ENCODE data around the gene SMIM36.
A peak's percentile ranks its signal among the peaks of the same experiment; 100 is the strongest.
"Not testable (repeated sequence)": the region's sequence is repeated elsewhere in the genome, so short reads cannot be mapped to it uniquely, and the experiment has no call there.

The SMIM36 gene

DNA sequence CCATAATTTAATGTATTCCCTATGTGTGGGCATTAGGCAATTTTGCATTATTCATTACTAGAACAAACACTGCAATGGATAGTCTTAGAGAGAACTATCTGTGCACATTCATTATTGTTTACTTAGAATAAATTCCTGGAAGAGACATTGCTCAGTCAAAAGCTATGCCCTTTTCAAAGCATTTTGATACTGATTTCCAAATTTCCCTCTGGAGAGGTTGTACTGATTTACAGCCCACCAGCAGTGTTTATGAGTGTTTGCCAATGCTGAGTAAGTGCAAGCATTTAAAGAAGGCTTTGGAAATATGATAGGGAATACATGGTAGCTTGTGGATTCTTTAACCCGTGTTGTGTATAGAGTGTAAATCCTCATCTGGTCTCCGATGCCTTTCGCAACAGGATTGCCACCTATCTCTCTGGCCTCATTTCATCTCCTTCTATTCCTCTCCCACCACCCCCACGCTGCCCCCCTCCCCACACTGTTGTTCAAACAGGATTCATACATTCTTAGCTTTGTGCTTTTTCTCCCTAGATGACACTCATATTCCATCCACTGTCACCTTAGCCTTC, 56.3 kb downstream of the SMIM36 start:
- peak; percentile 32 for DNase-seq (ENCODE audit: low spot score)

DNA sequence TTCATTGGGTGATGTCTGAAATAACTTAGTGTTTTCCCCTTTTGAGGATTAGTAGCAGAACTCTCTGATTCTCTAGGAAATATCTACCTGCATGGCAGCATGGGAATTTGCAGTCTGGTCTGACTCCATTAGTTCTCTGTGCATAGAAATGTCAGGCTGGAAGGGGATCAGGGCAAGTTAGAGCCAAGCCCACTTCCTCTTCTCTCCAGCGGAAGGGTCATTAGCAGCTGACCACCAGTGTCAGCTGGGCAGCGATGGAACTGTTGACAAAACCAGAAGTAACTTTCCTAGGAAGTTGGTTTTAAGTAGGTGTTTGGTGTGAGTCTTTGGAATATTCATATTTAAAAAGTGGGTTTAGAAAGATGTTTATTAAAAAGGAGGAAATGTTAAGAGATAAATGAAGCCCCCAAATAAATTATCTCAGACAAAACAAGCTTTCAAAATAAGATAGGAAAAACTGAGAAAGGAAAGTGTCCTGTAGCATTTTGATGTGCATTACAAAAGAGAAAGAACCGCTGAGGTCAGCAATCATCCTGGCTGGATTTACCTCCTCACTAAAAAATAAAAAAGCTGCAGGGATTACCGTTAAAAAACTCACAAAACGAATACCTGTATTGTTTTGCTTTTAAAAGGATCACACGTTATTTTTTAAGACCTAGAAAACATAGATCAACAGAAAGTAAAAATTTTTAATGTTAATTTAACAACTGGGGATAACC, 57.3 kb downstream of the SMIM36 start:
- no peak for DNase-seq (ENCODE audit: low spot score)

DNA sequence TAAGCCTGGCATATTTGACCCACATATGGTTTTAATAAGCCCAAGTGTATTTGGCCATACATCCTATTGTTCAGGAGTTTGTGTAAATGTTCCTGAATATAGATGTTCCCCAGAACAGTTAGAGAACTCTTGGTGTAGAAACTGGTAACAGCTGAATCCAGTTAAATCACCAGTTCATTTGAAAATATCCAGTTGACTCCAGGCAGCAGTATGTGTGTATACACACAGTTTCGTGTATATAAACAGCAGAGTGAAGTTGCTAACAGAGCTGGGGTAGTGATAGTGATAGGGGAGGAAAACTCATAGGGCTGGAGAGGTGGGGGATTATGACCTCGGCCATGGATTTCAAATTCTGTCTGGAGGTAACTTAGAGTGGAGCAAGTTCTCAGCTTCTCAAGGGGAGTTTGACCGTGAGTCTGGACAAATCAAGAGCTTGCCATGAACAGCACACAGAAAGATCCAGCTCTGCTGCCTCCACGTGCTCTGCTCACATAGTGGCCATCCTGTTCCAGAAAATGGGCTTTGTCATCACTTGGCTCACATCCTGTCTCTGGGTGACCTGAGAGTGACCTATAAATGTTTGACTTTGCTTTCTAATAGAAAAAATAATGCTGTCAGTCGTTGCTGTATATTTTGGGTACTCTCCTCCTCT, 59.0 kb downstream of the SMIM36 start:
- DNase-seq (ENCODE audit: low spot score): peak; percentile 58

DNA sequence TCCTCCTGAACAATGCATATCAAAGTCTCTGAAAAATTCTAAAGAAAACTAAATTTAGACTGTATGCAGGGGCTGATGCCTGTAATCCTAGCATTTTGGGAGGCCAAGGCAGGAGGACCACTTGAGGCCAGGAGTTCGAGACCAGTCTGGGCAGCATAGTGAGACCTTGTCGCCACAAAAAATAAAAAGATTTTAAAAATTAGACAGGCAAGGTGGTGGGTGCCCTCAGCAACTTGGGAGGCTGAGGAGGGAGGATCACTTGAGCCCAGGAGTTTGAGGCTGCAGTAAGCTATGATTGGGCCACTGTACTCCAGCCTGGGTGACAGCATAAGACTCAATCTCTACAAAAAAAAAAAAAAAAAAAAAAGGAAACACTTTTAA, 59.5 kb downstream of the SMIM36 start:
- no peak for DNase-seq (ENCODE audit: low spot score)

DNA sequence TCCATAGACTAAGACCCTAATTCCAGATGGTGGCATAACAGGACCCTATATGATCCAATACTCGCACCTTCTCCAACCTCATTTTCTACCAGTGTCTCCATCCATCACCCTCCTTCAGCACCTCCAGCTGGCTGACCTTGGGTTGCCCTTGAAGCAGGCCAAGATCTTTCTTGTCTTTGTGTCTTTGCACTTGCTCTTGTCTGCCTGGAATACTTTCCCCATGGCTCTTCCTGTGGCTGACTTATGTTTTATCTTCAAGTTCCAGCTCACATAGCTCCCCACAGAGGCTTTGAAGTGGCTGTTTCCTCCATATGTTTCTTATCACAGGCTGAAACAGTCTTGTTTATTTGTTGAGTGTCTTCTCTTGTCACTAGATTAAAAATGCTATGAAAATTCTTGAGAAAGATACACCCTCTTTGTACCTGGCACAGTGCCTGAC, 60.0 kb downstream of the SMIM36 start:
- no peak for DNase-seq (ENCODE audit: low spot score)

DNA sequence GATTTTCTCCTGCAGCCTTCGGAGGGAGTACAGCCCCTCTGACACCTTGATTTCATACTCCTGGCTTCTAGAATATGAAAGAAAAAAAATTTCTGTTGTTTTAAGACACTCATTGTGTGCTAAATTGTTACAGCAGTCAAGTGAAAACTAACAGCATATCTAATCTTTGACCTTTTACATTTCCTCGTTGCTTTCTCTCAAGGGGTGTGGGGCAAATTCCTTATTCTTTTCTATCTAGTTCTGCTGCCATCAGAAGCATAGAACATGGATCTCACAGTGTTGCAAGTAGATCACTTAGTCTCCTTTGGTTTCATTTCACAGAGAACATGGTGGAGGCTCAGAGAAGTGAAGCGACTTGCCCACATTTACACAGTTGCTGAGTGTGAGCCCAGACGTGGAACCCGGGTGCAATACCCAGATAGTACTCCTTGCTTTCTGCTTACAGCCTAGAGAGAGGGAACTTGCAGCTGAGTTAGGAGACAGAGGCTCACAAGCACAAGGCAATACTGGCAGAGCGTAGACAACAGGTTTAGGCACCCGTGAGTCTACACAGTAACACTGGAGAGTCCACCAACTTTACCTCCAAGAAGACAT, 60.9 kb downstream of the SMIM36 start:
- no peak for DNase-seq (ENCODE audit: low spot score)

DNA sequence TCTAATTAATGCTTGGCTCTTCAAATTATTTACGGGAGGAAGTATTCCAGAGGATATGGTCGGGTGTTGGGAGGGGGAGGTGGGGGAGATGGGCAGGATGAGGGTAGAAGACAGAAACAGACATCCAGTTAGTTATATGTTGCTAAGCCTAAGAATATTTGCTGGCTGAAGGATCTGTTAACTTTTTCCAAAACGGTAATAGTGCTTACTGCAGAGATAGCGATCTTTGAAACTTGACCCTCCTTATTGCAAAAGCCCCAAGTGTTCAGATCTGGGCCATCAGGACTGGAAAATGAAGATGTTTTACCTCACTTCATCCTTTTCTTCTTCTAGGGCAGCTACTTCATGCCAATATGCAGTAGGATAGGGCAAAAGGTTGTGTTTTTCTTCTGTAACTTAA, 62.6 kb downstream of the SMIM36 start:
- no peak for DNase-seq (ENCODE audit: low spot score)

DNA sequence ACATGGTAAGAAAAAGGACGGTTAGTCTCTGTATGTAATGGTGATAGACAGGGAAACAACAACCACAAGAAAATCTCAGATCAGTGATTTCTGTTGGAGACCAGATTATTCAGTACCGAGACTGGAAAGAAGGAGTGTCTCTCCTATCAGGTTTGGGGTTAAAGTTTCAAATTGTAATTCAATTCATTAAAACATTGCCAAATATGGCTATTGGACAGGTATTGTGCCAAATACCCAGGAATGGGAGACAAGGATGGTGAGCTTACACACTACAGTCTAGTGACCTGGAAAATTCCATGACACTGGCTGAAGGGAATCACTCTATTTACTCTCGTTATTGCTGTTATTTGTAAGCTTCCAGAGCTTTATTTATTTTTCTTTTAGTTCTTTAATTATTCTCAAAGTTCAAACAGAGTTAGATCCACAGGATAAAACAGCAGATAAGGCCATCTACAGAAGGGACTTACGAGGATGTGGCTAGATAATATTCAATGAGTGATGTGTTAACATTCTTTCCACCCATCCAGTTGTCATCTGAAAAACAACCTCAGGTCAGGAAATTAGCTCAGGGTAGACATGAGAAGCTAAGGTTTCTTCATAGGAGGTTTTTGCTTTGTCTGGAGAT, 64.6 kb downstream of the SMIM36 start:
- DNase-seq (ENCODE audit: low spot score): no peak

DNA sequence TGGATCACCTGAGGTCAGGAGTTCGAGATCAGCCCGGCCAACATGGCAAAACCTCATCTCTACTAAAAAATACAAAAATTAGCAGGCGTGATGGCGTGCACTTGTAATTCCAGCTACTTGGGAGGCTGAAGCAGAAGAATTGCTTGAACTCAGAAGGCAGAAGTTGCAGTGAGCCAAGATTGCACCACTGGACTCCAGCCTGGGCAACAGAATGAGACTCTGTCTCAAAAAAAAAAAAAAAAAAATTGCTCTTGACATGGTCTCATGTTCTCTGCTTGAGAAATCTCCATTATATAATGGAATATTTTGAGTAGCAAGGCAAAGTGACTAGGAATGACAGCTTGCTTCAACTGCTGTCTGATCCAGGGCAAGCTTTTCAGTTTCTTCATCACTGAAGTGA, 65.2 kb downstream of the SMIM36 start:
- not testable (repeated sequence) for DNase-seq (ENCODE audit: low spot score)

DNA sequence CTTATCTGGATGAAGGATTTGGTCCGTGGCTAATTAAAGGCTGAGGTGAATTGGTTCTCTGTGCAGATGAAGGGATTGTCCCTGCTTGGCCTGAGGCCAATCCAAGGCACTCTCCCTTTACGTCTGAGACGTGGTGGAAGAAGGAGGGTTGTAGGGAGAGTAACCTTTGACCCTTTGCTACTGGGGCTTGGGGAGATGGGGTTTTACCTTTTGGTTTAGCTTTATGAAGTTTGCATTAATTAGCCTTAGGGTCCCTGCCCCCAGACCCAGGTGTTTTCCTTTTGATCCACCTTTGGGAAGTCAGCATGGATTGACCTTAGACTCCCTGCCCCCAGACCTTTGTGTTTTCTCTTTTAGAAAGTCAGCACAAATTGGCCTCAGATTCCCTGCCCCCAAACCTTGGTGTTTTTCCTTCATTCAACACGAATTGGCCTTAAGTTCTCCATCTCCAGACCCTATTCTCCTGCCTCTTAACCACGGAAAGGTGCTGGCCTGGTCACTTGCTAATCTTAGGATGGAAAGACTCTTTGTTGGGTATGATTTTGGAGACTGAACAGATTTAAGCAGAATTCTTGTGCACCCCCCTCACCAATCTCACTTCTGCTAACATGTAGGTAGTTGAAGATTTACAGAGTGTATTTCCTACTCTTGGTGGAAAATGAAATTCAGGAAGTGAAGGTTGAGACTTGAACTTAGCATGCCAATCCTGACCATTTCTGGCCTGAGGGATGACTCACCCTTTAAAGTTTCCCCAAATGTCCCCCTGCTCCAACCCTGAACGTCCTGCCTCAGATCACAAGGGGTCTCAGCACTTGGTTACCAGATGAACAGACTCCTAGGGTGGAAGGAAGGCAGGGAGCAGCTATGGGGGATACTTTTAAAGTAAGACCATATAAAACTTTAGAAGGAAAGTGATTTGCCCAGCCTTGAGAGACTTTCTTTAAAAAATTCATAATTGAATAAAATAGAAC, 66.5 kb downstream of the SMIM36 start:
- no peak for DNase-seq (ENCODE audit: low spot score)

DNA sequence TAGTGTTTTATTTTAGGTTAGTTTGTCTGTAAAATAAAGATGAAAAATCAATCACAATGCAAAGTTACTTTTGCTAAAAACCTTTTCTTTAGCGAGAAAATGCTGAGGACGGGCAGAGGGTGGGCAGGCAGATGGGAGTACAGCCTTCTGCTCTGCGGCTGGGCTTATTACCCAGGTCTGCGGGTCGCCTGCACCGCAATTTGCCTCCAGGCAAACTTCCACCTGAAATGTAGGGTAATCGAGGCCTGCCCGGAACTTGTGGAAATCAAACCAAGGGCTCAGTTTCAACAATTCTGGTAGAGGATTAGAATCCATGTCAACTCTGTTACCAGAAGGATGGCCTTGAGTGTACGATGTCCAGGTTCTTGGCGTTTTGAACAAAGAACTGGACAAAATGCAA, 67.3 kb downstream of the SMIM36 start:
- DNase-seq (ENCODE audit: low spot score): no peak

DNA sequence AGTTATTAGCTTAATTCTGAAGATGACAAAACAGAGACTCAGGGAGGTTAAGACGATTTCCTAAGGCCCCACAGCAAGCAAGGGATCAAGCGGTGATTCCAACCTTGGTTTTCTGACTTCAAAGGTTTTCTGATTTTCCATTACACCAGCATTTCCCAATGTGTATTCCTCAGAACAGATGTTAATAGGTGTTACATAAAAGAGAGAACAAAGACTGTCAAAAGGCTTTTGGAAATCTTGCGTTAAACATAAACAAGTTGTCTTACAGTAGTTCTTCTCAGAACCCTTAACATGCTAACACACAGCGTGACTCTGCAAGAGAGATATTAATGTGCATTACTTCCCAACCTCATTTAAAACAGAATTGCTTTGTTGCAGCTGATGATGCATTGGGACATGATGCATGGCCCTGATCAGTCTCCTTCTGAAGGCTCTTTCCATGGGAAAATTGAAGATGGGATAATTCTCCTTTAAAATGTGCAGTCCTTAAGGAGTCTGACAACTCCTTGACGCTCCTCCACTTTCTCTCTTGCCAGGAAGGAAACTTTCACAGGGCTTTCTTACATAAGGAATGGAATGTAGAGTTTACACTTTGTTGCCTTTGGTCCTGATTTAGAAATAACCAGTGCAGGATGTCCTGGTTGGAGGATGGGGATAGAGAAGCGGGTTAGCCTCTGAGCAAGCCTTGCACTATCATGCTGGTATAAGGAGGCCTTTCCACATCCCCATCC, 68.1 kb downstream of the SMIM36 start:
- DNase-seq (ENCODE audit: low spot score): no peak

DNA sequence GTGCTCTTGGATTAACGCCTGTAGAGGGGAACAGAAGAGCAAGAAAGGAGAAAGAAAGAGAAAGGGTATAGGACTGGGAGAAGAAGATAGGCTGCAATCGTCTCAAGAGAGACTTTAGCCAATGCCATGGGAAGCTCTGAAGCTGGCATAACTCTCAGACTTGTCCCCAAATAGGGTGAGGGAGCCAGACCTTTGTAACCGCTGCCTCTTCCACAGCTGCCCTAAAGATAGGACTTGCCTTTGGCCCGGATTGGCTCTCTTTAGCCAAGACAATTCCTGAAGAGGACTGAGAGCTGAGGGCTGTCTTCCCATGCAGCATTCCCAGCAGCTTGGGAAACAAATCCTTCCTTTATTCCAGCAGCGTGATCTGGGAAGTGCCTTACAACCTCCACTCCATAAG, 68.8 kb downstream of the SMIM36 start:
- no peak for DNase-seq (ENCODE audit: low spot score)

DNA sequence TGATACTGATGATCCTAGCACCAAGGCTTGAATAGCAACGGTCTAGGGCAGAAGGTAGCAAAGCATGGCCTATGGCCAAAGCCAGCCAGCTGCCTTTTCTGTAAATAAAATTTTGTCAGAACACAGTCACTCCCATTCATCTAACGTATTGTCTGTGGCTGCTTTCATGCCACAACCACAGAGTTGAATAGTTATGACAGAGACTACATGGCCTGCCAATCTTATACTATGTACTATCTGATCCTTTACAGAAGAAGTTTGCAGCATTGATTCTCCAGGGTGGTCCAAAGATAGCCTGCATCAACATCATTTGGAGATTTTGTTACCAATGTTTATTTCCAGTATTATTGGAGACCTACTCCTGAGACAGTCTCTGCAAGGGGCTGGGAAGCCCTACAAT, 69.7 kb downstream of the SMIM36 start:
- no peak for DNase-seq (ENCODE audit: low spot score)

DNA sequence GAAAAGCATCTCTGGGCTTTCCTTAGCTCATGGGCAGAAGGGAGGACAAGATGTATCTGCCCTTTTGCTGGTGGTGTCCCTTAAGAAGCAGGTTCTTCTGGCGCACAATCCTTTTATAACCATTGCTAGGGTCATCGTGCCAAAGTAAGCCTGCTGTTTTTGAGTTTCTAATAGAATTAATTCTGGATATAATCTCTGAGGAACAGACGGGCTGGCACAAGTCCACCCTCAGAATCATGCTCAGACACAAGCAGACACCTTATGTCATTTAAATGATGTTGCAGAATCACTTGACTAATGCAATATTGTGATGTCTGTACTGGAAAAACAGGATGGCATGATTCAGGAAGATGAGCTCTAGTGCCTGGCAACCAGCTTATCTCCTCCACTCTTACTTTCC, 70.9 kb downstream of the SMIM36 start:
- DNase-seq (ENCODE audit: low spot score): no peak

DNA sequence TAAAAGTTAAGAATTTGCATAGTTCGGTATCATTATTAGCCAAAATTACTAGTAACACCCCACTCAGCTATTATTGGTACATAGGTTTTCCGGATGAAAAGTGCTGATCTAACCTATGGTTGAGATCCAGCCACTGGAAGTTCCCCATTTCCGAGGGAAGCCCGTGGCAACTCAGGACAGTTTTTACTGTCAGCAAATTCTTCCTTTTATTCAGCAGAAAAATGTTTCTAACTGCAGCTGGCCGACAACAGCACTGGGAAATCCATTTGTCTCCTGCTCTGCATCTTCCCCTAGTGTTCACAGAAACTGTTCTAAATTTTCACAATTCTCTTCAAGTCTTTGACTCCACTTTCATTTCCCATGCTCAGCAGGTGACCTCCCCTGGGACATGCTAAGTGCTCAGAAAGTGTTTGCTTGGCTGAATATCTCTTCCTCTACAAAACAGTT, 74.1 kb downstream of the SMIM36 start:
- no peak for DNase-seq (ENCODE audit: low spot score)

DNA sequence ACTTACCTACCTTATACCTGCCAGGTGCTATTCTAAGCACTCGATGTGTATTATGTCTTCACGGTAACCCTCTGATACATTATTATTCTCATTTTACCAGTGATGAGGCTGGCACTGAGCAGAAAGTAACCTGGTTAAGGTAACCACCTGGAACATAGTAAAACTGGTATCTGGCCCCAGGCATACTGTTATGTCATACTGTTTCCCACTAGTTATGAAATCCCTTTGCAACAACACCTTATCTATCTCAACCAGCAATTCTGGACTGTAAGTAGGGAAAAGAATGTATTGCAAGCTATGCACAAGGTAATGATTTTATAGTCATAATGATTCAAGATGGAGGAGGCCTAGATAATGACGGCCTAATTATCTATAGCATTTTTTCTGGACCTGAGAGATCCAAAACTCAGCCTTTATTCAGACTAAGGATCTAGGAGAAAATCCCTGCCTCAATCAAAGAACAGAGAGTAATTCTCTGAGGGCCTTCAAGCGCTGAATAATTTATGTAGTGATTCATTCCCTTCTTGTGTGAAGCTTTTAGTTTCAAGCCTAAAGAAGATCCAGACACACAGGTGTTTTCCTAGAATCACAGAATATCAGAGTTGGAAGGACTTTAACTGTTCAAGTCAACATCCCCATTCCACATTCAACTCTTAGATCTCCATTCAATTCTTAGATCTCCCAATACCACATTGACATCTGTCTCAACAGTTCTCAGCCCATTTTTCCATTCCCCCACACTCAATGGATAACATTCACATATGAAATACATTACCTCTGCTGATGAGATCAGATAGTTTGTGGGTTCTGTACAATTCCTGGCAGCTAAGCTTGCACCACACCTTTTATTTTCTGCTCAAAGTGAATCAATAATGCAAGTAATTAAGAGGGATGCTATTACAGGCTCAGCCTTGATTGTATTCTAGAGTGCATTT, 74.8 kb downstream of the SMIM36 start:
- no peak for DNase-seq (ENCODE audit: low spot score)

DNA sequence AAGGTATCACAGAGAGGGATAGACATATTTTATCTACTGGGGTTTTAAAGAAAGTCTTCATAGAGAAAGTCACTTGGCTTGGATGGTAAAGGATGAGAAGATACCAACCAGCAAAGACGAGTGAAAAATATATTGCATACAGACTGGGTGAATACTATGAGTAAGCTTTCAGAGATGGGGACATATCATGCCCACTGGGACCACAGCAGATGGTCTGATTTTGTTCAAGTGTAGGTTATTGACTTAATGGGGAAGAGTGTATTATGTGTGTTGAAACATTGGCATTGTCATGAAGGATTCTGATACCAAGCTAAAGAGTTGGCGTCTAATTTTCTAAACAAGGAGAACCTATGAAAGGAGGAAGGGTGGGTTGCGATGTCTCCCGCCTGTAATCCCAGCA, 75.8 kb downstream of the SMIM36 start:
- no peak for DNase-seq (ENCODE audit: low spot score)

DNA sequence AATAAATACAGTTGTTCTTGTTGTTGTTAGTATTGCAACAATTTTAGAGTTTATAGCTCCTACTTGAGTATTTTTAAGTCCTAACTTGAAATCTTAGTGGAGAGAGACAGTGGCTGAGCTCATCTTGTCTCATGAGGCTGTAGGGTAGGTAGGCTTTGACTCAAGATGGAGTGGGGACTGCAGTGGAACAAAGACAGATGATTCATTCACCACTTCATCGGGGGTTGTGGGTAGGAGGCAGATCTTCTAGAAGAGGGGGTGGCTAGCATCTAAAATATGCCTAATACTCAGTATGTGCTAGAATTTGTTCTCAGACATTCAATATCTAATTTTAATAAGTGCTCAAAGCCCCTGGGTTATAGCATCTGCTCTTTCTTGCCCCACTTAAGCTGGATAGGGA, 76.5 kb downstream of the SMIM36 start:
- DNase-seq (ENCODE audit: low spot score): no peak
